Upper lobe of left lung (tissue), 6 donors: ENCODE data around the gene RSPH10B2. TPM values are rescaled to one million over a fixed set of nuclear protein-coding genes. Genes with fewer than 3 reads are reported as not detected.
"Not testable (repeated sequence)": the region's sequence is repeated elsewhere in the genome, so short reads cannot be mapped to it uniquely, and the experiment has no call there.

Source experiments
- ATAC-seq, 2 donors: fragments of 200-7000 bp; cut with Tn5 transposase; one replicate each; pipeline ENCODE4 v1.9.1; 2022; ENCODE audit warnings: mild to moderate bottlenecking in 2 of 2, moderate library complexity in 2 of 2; ENCODE audit not compliant: low FRiP score in 2 of 2
- DNase-seq, 2 donors: peaks; one replicate each; pipeline ENCODE4 v3.0.0-alpha.2; 2019 to 2020
- H3K27ac ChIP-seq, 4 donors: fragments of 200-600 bp; sonication (generic); one replicate each; pipeline ENCODE4 v1.5.1; 2016 to 2019
- H3K27me3 ChIP-seq, 4 donors: fragments of 200-600 bp; sonication (generic); one replicate each; pipeline ENCODE4 v1.5.1; 2017 to 2019
- H3K36me3 ChIP-seq, 4 donors: fragments of 200-600 bp; sonication (generic); one replicate each; pipeline ENCODE4 v1.5.1; 2016 to 2019
- H3K4me1 ChIP-seq, 4 donors: fragments of 200-600 bp; sonication (generic); one replicate each; pipeline ENCODE4 v1.5.1; 2018 to 2019
- H3K4me3 ChIP-seq, 4 donors: fragments of 200-600 bp; sonication (generic); one replicate each; pipeline ENCODE4 v1.5.1; 2017 to 2019; ENCODE audit warnings: mild to moderate bottlenecking in 2 of 4, moderate library complexity in 1 of 4
- H3K9me3 ChIP-seq, 4 donors: fragments of 200-600 bp; sonication (generic); one replicate each; pipeline ENCODE4 v1.5.1; 2018 to 2019
- EP300 ChIP-seq, 4 donors: sonication (generic); formaldehyde crosslinking; IDR thresholded peaks; one replicate each; pipeline ENCODE4 v1.5.1; 2017; ENCODE audit warnings: antibody characterized with exemption in 4 of 4, control low read depth in 2 of 4
- POLR2A ChIP-seq, 4 donors: fragments of 450-650 bp; IDR thresholded peaks; one replicate each; pipeline ENCODE4 v1.5.1; 2016 to 2017; ENCODE audit warnings: antibody characterized with exemption in 4 of 4, mild to moderate bottlenecking in 2 of 4
- POLR2AphosphoS5 ChIP-seq, 2 donors: sonication (generic); formaldehyde crosslinking; IDR thresholded peaks; one replicate each; pipeline ENCODE4 v1.5.1; 2017; ENCODE audit warnings: antibody characterized with exemption in 2 of 2
- WGBS, 2 donors: methylation state at CpG; one replicate each; pipeline ENCODE4 v1.1.5; 2017 to 2018; 5-methylcytosine and 5-hydroxymethylcytosine counted together
- total RNA-seq, 6 donors: library from RNA; depleted of rRNA in 4 of 6; stranded (reverse); fragments of >200 nt in 4 of 6; gene quantifications; one replicate each; pipeline versions ENCODE4 v1.1.0 to v1.2.1, GENCODE V29; 2016 to 2021
- TF ChIP-seq, protein P1 (sequence below), 6 experiments: fragments of 450-650 bp in 4 of 6; fragments of 200-600 bp in 2 of 6; sonication (generic) in 2 of 6; IDR thresholded peaks; one replicate each; pipeline ENCODE4 v1.5.1; 2016 to 2019; ENCODE audit warnings: antibody characterized with exemption in 6 of 6
- donor health status: DM: no; HTN: no; CAD: no; lungs with moderate emphysema.
- donor health status: DM: no; HTN: yes; CAD: no; lungs with severe emphysema.

Gene RSPH10B2
- total RNA-seq, 6 donors from 2014 or later = 0.49 to 20.1 (median 4.3) TPM

DNA sequence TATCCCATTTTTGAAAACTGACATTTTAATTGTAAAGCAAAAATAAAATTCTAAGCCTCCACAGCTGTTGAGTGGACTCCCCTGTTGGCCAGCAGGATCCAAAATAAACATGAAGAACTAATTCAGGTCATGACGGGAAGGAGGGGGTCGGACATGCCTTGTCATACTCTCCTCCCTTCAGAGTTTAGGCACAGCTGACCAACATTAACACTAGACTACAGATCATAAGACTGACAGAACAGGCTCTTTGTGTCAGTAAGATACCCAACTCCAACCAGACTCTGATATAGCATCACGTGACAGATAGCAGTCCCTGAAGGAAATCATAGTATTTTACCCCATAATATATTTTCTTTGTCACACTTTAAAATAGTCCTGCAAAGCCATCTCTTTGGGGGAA lies 26.2 kb upstream of the RSPH10B2 start:
- no peak for ATAC-seq
- 80 to 83% methylated on average over 3 of the region's 3 CpGs for WGBS, 2 donors
- Histone ChIP-seq H3K27me3 (no peaks in the 10 kb centered on the region), H3K4me3 (no peak overlapping the region), H3K9me3 (no peaks in the 10 kb centered on the region), H3K27ac (no peak overlapping the region), H3K4me1 (peaks cover 5 to 19% (median 7%) of the 10 kb centered on the region in 4 donors), H3K36me3 (peaks cover 0 to 5% (median 1%) of the 10 kb centered on the region in 4 donors)
- TF ChIP-seq EP300 (IDR thresholded peaks at IDR 0.05) (no peak), POLR2AphosphoS5 (IDR thresholded peaks at IDR 0.05) (no peak), POLR2A (IDR thresholded peaks at IDR 0.05) (no peak)
- TF ChIP-seq, protein P1, sequence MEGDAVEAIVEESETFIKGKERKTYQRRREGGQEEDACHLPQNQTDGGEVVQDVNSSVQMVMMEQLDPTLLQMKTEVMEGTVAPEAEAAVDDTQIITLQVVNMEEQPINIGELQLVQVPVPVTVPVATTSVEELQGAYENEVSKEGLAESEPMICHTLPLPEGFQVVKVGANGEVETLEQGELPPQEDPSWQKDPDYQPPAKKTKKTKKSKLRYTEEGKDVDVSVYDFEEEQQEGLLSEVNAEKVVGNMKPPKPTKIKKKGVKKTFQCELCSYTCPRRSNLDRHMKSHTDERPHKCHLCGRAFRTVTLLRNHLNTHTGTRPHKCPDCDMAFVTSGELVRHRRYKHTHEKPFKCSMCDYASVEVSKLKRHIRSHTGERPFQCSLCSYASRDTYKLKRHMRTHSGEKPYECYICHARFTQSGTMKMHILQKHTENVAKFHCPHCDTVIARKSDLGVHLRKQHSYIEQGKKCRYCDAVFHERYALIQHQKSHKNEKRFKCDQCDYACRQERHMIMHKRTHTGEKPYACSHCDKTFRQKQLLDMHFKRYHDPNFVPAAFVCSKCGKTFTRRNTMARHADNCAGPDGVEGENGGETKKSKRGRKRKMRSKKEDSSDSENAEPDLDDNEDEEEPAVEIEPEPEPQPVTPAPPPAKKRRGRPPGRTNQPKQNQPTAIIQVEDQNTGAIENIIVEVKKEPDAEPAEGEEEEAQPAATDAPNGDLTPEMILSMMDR (IDR thresholded peaks at IDR 0.05) = no peak
- DNase-seq = no peak

DNA sequence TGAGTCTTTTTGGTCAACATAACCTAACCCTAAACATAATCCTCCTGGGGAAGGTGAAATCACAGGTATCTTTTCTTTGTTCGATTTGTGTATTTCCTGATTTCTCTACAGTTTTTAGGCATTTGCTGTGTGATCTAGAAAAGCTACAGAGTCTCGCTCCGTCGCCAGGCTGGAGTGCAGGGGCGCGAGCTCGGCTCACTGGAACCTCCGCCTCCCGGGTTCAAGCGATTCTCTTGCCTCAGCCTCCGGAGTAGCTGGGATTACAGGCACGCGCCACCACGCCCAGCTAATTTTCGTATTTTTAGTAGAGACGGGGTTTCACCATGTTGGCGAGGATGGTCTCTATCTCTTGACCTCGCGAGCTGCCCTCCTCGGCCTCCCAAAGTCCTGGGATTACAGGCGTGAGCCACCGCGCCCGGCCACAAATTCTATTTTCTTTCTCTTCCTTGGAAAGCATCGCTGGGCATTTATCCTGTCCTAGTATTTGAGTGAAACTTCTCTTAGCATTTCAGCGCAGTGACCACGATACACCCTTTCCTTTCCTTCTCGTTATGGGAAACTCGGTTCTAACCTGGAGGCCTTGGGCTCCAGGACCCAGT lies 24.9 kb upstream of the RSPH10B2 start:
- Histone ChIP-seq H3K4me3 (peak overlapping the region in 3 of 4 donors; percentile 59 to 96 (median 80)), H3K36me3 (peaks cover 4 to 18% (median 7%) of the 10 kb centered on the region in 4 donors), H3K4me1 (peaks cover 5 to 19% (median 7%) of the 10 kb centered on the region in 4 donors), H3K27ac (peak overlapping the region; percentile 76 to 86 (median 82))
- not testable (repeated sequence) for H3K27me3 ChIP-seq, ATAC-seq, H3K9me3 ChIP-seq
- peak in 1 of 2 donors; percentile 60 for DNase-seq
- 56 to 71% methylated on average over 29 of the region's 29 CpGs for WGBS, 2 donors

DNA sequence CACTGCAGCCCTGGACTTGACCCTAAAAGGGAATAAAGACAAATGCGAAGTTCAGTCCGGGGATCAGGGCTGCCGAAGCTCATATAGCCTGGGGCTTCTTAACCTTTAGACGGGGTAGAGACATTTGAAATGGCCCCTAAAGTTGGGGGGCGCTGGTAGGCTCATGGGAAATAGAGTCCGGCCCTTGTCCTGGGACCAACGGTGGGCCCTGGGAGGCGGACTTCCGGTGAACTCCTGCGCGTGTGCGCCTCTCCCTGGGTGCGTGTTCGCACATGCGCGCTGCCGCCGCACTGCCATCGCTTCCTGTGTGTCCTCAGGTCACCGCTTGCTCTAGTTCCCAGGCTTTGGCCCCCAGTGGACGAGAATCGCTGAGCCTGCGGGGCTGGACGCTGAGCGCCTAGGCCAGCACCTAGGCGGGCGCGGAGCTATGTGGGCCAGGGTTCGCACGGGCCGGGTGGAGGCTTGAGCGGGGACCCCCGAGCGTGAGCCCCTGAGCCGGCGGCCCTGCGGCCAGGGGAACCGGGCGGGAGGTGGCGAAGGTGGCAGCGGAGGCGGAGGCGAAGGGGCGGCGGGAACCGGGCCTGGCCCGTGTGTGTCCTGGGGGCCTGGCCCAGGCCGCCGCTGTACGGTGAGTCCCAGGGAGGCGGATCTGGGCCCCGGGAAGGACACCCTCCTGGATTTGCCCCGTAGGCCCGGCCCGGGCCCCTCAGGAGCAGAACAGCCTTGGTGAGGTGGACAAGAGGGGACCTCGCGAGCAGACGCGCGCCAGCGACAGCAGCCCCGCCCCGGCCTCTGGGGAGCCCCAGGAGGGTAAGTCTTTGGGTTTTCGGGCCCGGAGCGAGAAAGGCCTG lies 24.2 kb upstream of the RSPH10B2 start:
- WGBS, 2 donors = 1 to 4% methylated on average over 19 to 48 of the region's 66 CpGs
- Histone ChIP-seq H3K9me3 (no peaks in the 10 kb centered on the region), H3K4me1 (peaks cover 5 to 19% (median 7%) of the 10 kb centered on the region in 4 donors), H3K36me3 (peaks cover 4 to 24% (median 10%) of the 10 kb centered on the region in 4 donors), H3K27ac (peak overlapping the region; percentile 76 to 86 (median 82)), H3K4me3 (peak overlapping the region; percentile 54 to 96 (median 70)), H3K27me3 (no peaks in the 10 kb centered on the region)
- ATAC-seq = peak; percentile 100
- DNase-seq = peak; percentile 94 to 98
- TF ChIP-seq POLR2A (IDR thresholded peaks at IDR 0.05) (peak in 3 of 4 donors; percentile 30 to 74 (median 43)), POLR2AphosphoS5 (IDR thresholded peaks at IDR 0.05) (peak; percentile 72 to 87), EP300 (IDR thresholded peaks at IDR 0.05) (no peak)
- TF ChIP-seq, protein P1 (IDR thresholded peaks at IDR 0.05) = peak in 3 of 6 experiments; percentile 3 to 47 (median 26)

DNA sequence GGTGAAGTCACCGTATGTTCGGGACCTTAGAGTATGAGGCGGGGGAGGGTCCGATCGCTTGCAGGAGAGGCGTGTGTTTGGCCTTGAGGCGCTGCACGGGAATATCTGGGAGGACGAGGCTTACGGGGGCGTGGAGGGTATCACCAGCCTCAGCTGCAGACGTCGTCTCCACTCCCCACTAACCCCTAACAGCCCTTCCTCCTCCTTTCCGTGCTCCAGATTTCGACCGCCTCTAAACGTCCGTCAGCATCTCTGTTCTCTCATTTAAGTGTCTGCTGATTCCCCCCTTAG lies 23.6 kb upstream of the RSPH10B2 start:
- DNase-seq = peak in 1 of 2 donors; percentile 22
- 1 to 3% methylated on average over 11 to 18 of the region's 18 CpGs for whole genome bisulfite sequencing, 2 donors
- Histone ChIP-seq H3K27me3 (no peaks in the 10 kb centered on the region), H3K4me3 (peak overlapping the region; percentile 54 to 96 (median 70)), H3K4me1 (peaks cover 5 to 19% (median 7%) of the 10 kb centered on the region in 4 donors), H3K36me3 (peaks cover 4 to 30% (median 15%) of the 10 kb centered on the region in 4 donors), H3K27ac (peak overlapping the region; percentile 76 to 86 (median 82)), H3K9me3 (no peaks in the 10 kb centered on the region)
- ATAC-seq = peak; percentile 46 to 54
- TF ChIP-seq POLR2AphosphoS5 (IDR thresholded peaks at IDR 0.05) (no peak), POLR2A (IDR thresholded peaks at IDR 0.05) (no peak), EP300 (IDR thresholded peaks at IDR 0.05) (no peak)
- TF ChIP-seq, protein P1 (IDR thresholded peaks at IDR 0.05) = no peak

DNA sequence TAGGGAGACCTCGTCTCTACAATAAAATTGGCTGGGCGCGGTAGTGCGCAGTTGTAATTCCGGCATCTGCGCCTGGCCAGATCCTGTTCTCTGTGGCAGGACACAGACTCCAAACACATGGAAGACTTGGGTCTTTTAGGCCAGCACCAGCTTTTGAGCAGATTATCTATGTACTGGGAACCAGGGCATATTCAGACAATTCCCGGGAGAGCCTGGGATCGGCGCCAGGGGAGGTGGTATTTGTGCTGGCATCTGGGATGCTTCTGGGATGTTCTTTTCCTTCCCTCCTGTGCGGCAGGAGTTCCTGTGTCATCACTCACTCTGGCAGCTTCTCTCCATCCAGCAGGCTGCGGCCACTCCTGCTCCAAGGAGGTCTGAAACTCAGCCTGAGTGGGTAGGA lies 15.5 kb upstream of the RSPH10B2 start:
- WGBS, 2 donors = 63 to 84% methylated on average over 1 to 4 of the region's 11 CpGs
- not testable (repeated sequence) for DNase-seq, ATAC-seq

DNA sequence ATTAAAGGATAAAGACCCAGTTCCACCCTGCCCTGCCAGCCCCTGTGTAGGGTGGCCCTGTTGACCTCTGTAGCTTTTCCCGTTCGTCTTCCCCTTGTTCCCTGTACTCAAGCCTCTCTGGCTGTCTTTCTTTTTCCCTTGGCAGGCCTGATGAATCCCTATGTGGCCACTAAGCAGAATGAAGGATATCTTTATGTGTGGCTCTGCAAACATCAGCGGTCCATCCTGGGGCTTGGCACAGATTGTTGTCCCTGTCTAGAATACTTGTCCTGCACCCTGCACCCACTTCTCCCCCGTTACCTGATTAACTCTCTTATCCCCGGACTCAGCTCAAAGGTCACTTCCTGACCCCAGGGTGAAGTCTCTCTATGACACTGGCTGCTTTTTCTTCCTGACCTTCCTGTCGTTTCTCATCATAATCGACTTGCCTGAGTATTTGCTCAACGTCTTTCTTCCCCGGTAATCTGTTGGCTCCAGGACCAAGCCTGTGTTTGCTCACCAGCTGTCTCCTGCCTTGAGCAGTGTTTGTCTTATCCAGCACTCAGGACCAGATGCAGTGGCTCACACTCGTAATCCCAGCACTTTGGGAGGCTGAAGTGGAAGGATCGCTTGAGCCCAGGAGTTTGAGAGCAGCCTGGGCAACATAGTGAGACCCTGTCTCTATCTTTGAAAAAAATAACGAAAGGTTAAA lies 9.3 kb upstream of the RSPH10B2 start:
- 96 to 100% methylated on average over 1 to 2 of the region's 12 CpGs for WGBS, 2 donors
- peak in 1 of 2 donors; percentile 51 for ATAC-seq
- DNase-seq, H3K27me3 ChIP-seq, H3K4me3 ChIP-seq, H3K9me3 ChIP-seq, H3K4me1 ChIP-seq, H3K27ac ChIP-seq: not testable (repeated sequence)
- peaks cover 2 to 29% (median 9%) of the 10 kb centered on the region in 4 donors for H3K36me3 ChIP-seq

More for the DNA sequence above, 15.5 kb upstream of the RSPH10B2 start:
- not testable (repeated sequence) for H3K4me1 ChIP-seq, H3K9me3 ChIP-seq, H3K27ac ChIP-seq, H3K27me3 ChIP-seq, H3K4me3 ChIP-seq
- peaks cover 15 to 59% (median 46%) of the 10 kb centered on the region in 4 donors for H3K36me3 ChIP-seq

DNA sequence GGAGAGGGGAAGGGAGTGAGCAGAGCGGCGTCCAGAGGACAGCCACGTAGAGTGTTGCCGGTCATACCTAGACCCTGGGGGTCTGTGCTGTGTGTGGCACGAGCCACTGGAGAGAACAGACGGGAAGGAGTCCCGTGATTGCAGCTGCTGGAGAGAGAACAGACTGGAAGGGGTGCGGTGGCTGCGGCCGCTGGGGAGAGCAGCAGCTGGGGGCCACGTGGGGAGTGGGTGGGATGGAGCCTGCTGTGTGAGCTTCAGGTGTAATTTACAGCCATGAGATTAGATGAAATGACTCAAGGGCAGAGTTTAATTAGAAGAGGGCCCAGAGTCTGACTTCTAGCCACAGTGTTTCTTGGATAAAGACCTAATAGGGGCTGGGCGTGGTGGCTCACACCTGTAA lies 4.6 kb upstream of the RSPH10B2 start:
- peaks cover 0 to 21% (median 5%) of the 10 kb centered on the region in 4 donors for H3K36me3 ChIP-seq
- H3K9me3 ChIP-seq, H3K4me3 ChIP-seq, H3K4me1 ChIP-seq, H3K27ac ChIP-seq, H3K27me3 ChIP-seq, ATAC-seq: not testable (repeated sequence)
- peak in 1 of 2 donors; percentile 73 for DNase-seq
- 96% methylated on average over 7 of the region's 12 CpGs; no CpG with 5 or more reads in 1 of the 2 donors for WGBS, 2 donors

DNA sequence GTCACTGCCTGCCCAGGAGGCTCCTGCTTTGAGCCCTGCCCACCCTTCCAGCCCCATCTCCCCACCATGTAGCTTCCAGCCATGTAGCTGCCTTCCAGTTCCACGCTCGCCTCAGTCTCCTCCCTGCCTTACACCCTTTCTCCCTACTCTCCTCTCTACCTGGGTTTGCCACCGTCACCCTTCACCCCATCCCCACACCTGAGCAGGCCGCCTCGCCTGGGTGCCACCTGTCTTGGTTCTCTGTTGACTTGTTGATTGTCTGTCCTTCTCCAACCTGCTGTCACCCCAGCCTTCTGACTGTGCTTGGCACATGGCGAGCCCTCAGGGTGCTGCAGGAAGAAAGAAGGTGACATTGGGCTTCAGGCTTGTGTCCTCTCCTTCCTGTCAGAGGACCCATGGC lies 3.7 kb upstream of the RSPH10B2 start:
- DNase-seq, H3K9me3 ChIP-seq, H3K4me1 ChIP-seq, H3K4me3 ChIP-seq, H3K27ac ChIP-seq, H3K27me3 ChIP-seq: not testable (repeated sequence)
- 93% methylated on average over 3 to 4 of the region's 6 CpGs for WGBS, 2 donors
- peaks cover 0 to 21% (median 5%) of the 10 kb centered on the region in 4 donors for H3K36me3 ChIP-seq
- ATAC-seq = peak in 1 of 2 donors; percentile 66
